Thoracic aorta (tissue), 2 donors: Measurements from ENCODE around the gene FAM221B. TPM values are rescaled to one million over a fixed set of nuclear protein-coding genes. Genes with fewer than 3 reads are reported as not detected.

ENCODE experiments used
- ATAC-seq: fragments of 150-250 bp; one replicate; pipeline ENCODE4 v1.8.0; 2017; ENCODE audit warnings: low read depth; ENCODE audit not compliant: insufficient number of reproducible peaks, low FRiP score
- DNase-seq: peaks from one replicate; pipeline ENCODE4 v3.0.0-alpha.2; 2020; ENCODE audit warnings: low spot score
- H3K27ac ChIP-seq, 2 donors: fragments of 200-600 bp; sonication (generic); 1 replicate in 1 of 2; 2 replicates in 1 of 2; pipeline ENCODE4 v1.5.1; 2016; ENCODE audit warnings: mild to moderate bottlenecking in 2 of 2, moderate library complexity in 2 of 2
- H3K27me3 ChIP-seq: fragments of 200-600 bp; sonication (generic); replicated peaks from 2 replicates; pipeline ENCODE4 v1.6.0; 2016; ENCODE audit warnings: mild to moderate bottlenecking; ENCODE audit not compliant: insufficient read depth
- H3K36me3 ChIP-seq: fragments of 200-600 bp; sonication (generic); one replicate; pipeline ENCODE4 v1.5.1; 2016
- H3K4me1 ChIP-seq, 2 donors: fragments of 200-600 bp; sonication (generic); 1 replicate in 1 of 2; 2 replicates in 1 of 2; pipeline versions ENCODE4 v1.5.1 to v1.6.0; 2016; ENCODE audit warnings: low read depth in 2 of 2, mild to moderate bottlenecking in 1 of 2; ENCODE audit not compliant: control insufficient read depth in 1 of 2
- H3K4me3 ChIP-seq: fragments of 200-600 bp; sonication (generic); 2 replicates; pipeline ENCODE4 v1.5.1; 2016; ENCODE audit warnings: mild to moderate bottlenecking
- H3K9me3 ChIP-seq: fragments of 200-600 bp; sonication (generic); 2 replicates; pipeline ENCODE4 v1.5.1; 2016
- CTCF ChIP-seq: fragments of 200-600 bp; sonication (generic); IDR thresholded peaks from one replicate; pipeline ENCODE4 v1.5.1; 2019; ENCODE audit warnings: antibody characterized with exemption
- total RNA-seq, 2 donors: library from RNA; depleted of rRNA; stranded (reverse); fragments of >200 nt; gene quantifications; one replicate each; pipeline versions ENCODE4 v1.1.0 to v1.2.3, GENCODE V29; 2016

FAM221B gene
- total RNA-seq, 2 donors from 2014 or later = not detected

- Histone ChIP-seq H3K27ac (no peak overlapping the region), H3K4me3 (no peak overlapping the region), H3K4me1 (no peaks in the 10 kb centered on the region), H3K27me3 (peaks cover 4% of the 10 kb centered on the region), H3K9me3 (no peaks in the 10 kb centered on the region), H3K36me3 (no peaks in the 10 kb centered on the region)
- no peak for TF ChIP-seq CTCF
- ATAC-seq (no peak), DNase-seq (no peak)
Observed at GRCh38 chr9:35868933-35869332, 40.4 kb upstream of the FAM221B start.

GRCh38 chr9:35867538-35867937 is 39.0 kb upstream of the FAM221B start:
- H3K36me3 ChIP-seq = no peaks in the 10 kb centered on the region
- no peak overlapping the region for H3K27ac ChIP-seq
- H3K4me3 ChIP-seq = no peak overlapping the region
- ATAC-seq = no peak
- H3K4me1 ChIP-seq = no peaks in the 10 kb centered on the region
- DNase-seq = no peak
- H3K9me3 ChIP-seq = no peaks in the 10 kb centered on the region
- peaks cover 4% of the 10 kb centered on the region for H3K27me3 ChIP-seq
- TF ChIP-seq CTCF = no peak

DNA sequence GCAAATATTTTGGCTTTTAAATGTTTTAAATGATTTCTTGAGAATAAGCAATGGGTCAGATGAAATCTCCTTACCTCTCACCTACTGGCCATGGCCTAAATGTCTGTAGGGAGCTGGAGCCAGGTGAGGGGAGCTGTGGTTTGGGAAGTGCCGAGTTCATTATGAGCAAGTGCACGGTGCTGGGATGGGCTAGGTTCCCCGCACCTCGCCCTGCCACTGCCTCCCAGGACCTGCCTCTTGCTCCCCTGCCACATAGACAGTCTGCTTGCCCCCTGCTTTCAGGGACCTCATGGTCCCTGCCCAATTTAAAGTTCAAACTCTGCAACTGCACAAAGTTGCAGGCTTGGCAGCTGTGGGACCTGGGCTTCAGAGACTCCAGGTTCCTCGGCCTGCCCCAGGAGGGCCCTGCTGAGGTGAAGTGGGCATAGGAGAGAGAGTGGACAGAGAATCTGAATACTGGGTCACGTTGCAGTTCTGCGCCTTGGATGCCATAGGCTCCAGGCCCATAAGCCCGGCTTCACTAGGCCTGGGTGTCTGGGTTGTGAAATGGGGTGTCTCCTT is 36.2 kb upstream of the FAM221B start:
- ATAC-seq (no peak), DNase-seq (no peak)
- no peak for TF ChIP-seq CTCF
- Histone ChIP-seq H3K27ac (no peak overlapping the region), H3K27me3 (peaks cover 4% of the 10 kb centered on the region), H3K9me3 (no peaks in the 10 kb centered on the region), H3K36me3 (no peaks in the 10 kb centered on the region), H3K4me3 (no peak overlapping the region), H3K4me1 (no peaks in the 10 kb centered on the region)

DNA sequence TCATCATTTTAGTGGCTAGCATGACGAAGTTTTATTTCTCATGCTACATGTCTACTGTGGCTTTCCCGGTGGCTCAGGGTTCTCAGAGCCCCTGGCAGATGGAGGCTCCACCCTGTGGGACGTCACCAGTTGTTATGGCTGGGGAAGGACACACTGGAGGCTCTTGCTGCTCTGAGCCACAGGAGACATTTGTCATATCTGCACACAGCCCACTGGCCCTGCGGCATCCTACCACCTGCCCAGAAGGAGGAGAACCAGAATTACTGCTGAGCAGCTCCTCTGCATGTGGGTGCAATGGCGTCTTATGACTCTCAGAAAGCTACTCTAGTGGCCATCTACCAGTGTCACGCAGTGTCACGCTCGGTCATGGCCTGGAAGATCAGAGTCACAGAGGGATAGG is 35.1 kb upstream of the FAM221B start:
- Histone ChIP-seq H3K36me3 (no peaks in the 10 kb centered on the region), H3K9me3 (no peaks in the 10 kb centered on the region), H3K4me1 (no peaks in the 10 kb centered on the region), H3K27ac (no peak overlapping the region), H3K4me3 (no peak overlapping the region), H3K27me3 (peaks cover 4% of the 10 kb centered on the region)
- TF ChIP-seq CTCF = no peak
- DNase-seq = no peak
- ATAC-seq = no peak

- no peak for ATAC-seq
- Histone ChIP-seq H3K4me1 (no peaks in the 10 kb centered on the region), H3K36me3 (no peaks in the 10 kb centered on the region), H3K27ac (no peak overlapping the region), H3K9me3 (no peaks in the 10 kb centered on the region), H3K27me3 (peaks cover 4% of the 10 kb centered on the region), H3K4me3 (no peak overlapping the region)
- no peak for DNase-seq
- TF ChIP-seq CTCF = no peak
Observed at GRCh38 chr9:35862328-35862727, 33.8 kb upstream of the FAM221B start.
